GM12873 (cell line): ENCODE measurements around the gene SORCS2.

Experiments used
- CTCF ChIP-seq: IDR thresholded peaks from 2 replicates; pipeline ENCODE4 v1.5.1; 2012; ENCODE audit warnings: low read depth, mild to moderate bottlenecking, moderate library complexity, low read length, control low read depth; ENCODE audit not compliant: insufficient read depth; ENCODE audit errors: missing control alignments

Gene SORCS2

GRCh38 chr4:7264694-7265093 is 72.4 kb downstream of the SORCS2 start:
- no peak for TF ChIP-seq CTCF

- no peak for TF ChIP-seq CTCF
Measured at GRCh38 chr4:7266525-7267292, 74.4 kb downstream of the SORCS2 start.

- TF ChIP-seq CTCF: no peak
Measured at GRCh38 chr4:7267829-7268228, 75.5 kb downstream of the SORCS2 start.

- TF ChIP-seq CTCF: no peak
Measured at GRCh38 chr4:7268941-7269340, 76.6 kb downstream of the SORCS2 start.

GRCh38 chr4:7270121-7270520 is 77.8 kb downstream of the SORCS2 start:
- TF ChIP-seq CTCF: no peak

GRCh38 chr4:7272404-7272803 is 80.1 kb downstream of the SORCS2 start:
- TF ChIP-seq CTCF: no peak

GRCh38 chr4:7273738-7274297 is 81.5 kb downstream of the SORCS2 start:
- TF ChIP-seq CTCF: no peak
